IMR-90 (cell line): ENCODE data around the gene DDOST. TPM values are rescaled to one million over a fixed set of nuclear protein-coding genes. Genes with fewer than 3 reads are reported as not detected.

Experiments used
- ATAC-seq: fragments of 200-7000 bp; cut with Tn5 transposase; 2 replicates; pipeline ENCODE4 v1.9.1; 2020; ENCODE audit warnings: low read depth, mild to moderate bottlenecking, moderate library complexity
- BruUV-seq: library from RNA; stranded (reverse); fragments of 400-500 nt; replicated peaks from 2 replicates; lab custom pipeline; 2021; lab: Mats Ljungman, UMichigan
- CTCF ChIA-PET: fragments of 300-600 bp; formaldehyde crosslinking; extraction: SDS; loops from one replicate; lab custom pipeline; 2021; ENCODE audit warnings: antibody characterized with exemption; lab: Yijun Ruan, JAX
- POLR2A ChIA-PET: fragments of 300-600 bp; sonication (Branson Sonifier 250); formaldehyde crosslinking; loops from one replicate; lab custom pipeline; 2022; ENCODE audit warnings: antibody characterized with exemption; ENCODE audit not compliant: unreplicated experiment; lab: Charles Lee
- DNase-seq: peaks from one replicate; pipeline ENCODE4 v3.0.0; 2013
- H2AFZ ChIP-seq: replicated peaks from 2 replicates; pipeline ENCODE3; 2013; ENCODE audit warnings: low read length, mild to moderate bottlenecking; ENCODE audit not compliant: poor library complexity
- H2AK5ac ChIP-seq: 2 replicates; pipeline ENCODE4 v1.6.1; 2013; ENCODE audit warnings: low read depth, low read length, inconsistent platforms
- H2AK9ac ChIP-seq: replicated peaks from 2 replicates; pipeline ENCODE3; 2013; ENCODE audit warnings: mild to moderate bottlenecking, low read depth, low read length, moderate library complexity; ENCODE audit not compliant: poor library complexity
- H2BK120ac ChIP-seq: 2 replicates; pipeline ENCODE4 v1.6.1; 2013; ENCODE audit warnings: low read depth, low read length, inconsistent platforms
- H2BK15ac ChIP-seq: 3 replicates; pipeline ENCODE4 v1.6.1; 2013; ENCODE audit warnings: low read depth, low read length, inconsistent platforms
- H2BK20ac ChIP-seq: 2 replicates; pipeline ENCODE4 v1.6.1; 2013; ENCODE audit warnings: low read depth, mild to moderate bottlenecking, inconsistent platforms, low read length, moderate library complexity
- H2BK5ac ChIP-seq: 2 replicates; pipeline ENCODE4 v1.6.1; 2013; ENCODE audit warnings: mild to moderate bottlenecking, low read depth, low read length, inconsistent platforms; ENCODE audit not compliant: poor library complexity, severe bottlenecking
- H3K14ac ChIP-seq: replicated peaks from 2 replicates; pipeline ENCODE4 v1.6.1; 2013; ENCODE audit warnings: low read depth, low read length, inconsistent platforms
- H3K18ac ChIP-seq: 2 replicates; pipeline ENCODE4 v1.6.1; 2013; ENCODE audit warnings: low read depth, low read length, control low read depth
- H3K23ac ChIP-seq: 2 replicates; pipeline ENCODE4 v1.6.1; 2013; ENCODE audit warnings: low read depth, low read length, inconsistent platforms
- H3K27ac ChIP-seq: 2 replicates; pipeline ENCODE4 v1.5.1; 2013; ENCODE audit warnings: mild to moderate bottlenecking, control low read depth, low read length; ENCODE audit not compliant: insufficient read depth
- H3K27me3 ChIP-seq: 2 replicates; pipeline ENCODE4 v1.6.1; 2013; ENCODE audit warnings: low read length; ENCODE audit not compliant: control insufficient read depth, insufficient read depth
- H3K36me3 ChIP-seq: 2 replicates; pipeline ENCODE4 v1.6.1; 2013; ENCODE audit warnings: low read length, mixed read lengths; ENCODE audit not compliant: control insufficient read depth, insufficient read depth
- H3K4ac ChIP-seq: 2 replicates; pipeline ENCODE4 v1.6.1; 2013; ENCODE audit warnings: low read depth, low read length, inconsistent platforms
- H3K4me1 ChIP-seq: 2 replicates; pipeline ENCODE4 v1.6.1; 2013; ENCODE audit warnings: low read length, mixed read lengths; ENCODE audit not compliant: control insufficient read depth, insufficient read depth
- H3K4me2 ChIP-seq: 2 replicates; pipeline ENCODE4 v1.6.1; 2013; ENCODE audit warnings: low read depth, mild to moderate bottlenecking, control low read depth, low read length, moderate library complexity
- H3K4me3 ChIP-seq: 2 replicates; pipeline ENCODE4 v1.5.1; 2013; ENCODE audit warnings: low read depth, mild to moderate bottlenecking, control low read depth, low read length, moderate library complexity; ENCODE audit not compliant: insufficient read depth
- H3K56ac ChIP-seq: 2 replicates; pipeline ENCODE4 v1.6.1; 2013; ENCODE audit warnings: low read length, inconsistent platforms; ENCODE audit not compliant: insufficient read depth; ENCODE audit errors: extremely low read depth
- H3K79me1 ChIP-seq, 2 experiments: 2 replicates each; pipeline ENCODE4 v1.6.1; 2013; ENCODE audit warnings: low read length in 2 of 2, inconsistent platforms in 1 of 2, low read depth in 1 of 2
- H3K9ac ChIP-seq: 2 replicates; pipeline ENCODE4 v1.6.1; 2013; ENCODE audit warnings: low read depth, low read length, control low read depth
- H3K9me1 ChIP-seq: 2 replicates; pipeline ENCODE4 v1.6.1; 2013; ENCODE audit warnings: low read length, inconsistent platforms; ENCODE audit not compliant: insufficient read depth
- H3K9me3 ChIP-seq: 2 replicates; pipeline ENCODE4 v1.6.1; 2013; ENCODE audit warnings: low read length; ENCODE audit not compliant: control insufficient read depth, insufficient read depth
- H4K20me1 ChIP-seq: 2 replicates; pipeline ENCODE4 v1.6.1; 2013; ENCODE audit warnings: low read length, inconsistent platforms; ENCODE audit not compliant: insufficient read depth
- H4K5ac ChIP-seq: 2 replicates; pipeline ENCODE4 v1.6.1; 2013; ENCODE audit warnings: mild to moderate bottlenecking, low read depth, low read length, control low read depth
- H4K8ac ChIP-seq, 2 experiments: 2 replicates each; pipeline ENCODE4 v1.6.1; 2013; ENCODE audit warnings: low read depth in 2 of 2, low read length in 2 of 2, control low read depth in 1 of 2, inconsistent platforms in 1 of 2
- H4K91ac ChIP-seq: 2 replicates; pipeline ENCODE4 v1.6.1; 2013; ENCODE audit warnings: low read depth, low read length, inconsistent platforms; ENCODE audit not compliant: insufficient read depth
- BHLHE40 ChIP-seq: fragments of 150-350 bp; IDR thresholded peaks from 2 replicates; pipeline ENCODE4 v1.6.1; 2016; ENCODE audit warnings: mild to moderate bottlenecking, low read depth, low read length
- CEBPB ChIP-seq: IDR thresholded peaks from 2 replicates; pipeline ENCODE4 v1.6.1; 2012; ENCODE audit warnings: low read depth, low read length, improper control_type of control experiment
- CHD1 ChIP-seq: IDR thresholded peaks from 2 replicates; pipeline ENCODE4 v1.6.1; 2012; ENCODE audit warnings: low read depth, low read length, improper control_type of control experiment
- FOS ChIP-seq: fragments of 150-350 bp; IDR thresholded peaks from 2 replicates; pipeline ENCODE4 v1.6.1; 2016; ENCODE audit warnings: low read depth, low read length
- MAFK ChIP-seq: IDR thresholded peaks from 2 replicates; pipeline ENCODE4 v1.6.1; 2012; ENCODE audit warnings: low read depth, low read length, improper control_type of control experiment
- MAZ ChIP-seq: IDR thresholded peaks from 2 replicates; pipeline ENCODE4 v1.6.1; 2012; ENCODE audit warnings: low read depth, mild to moderate bottlenecking, low read length, improper control_type of control experiment, moderate library complexity, borderline replicate concordance
- MXI1 ChIP-seq: IDR thresholded peaks from 2 replicates; pipeline ENCODE4 v1.6.1; 2012; ENCODE audit warnings: low read depth, mild to moderate bottlenecking, low read length, moderate library complexity, borderline replicate concordance
- NFE2L2 ChIP-seq: fragments of 150-350 bp; IDR thresholded peaks from 2 replicates; pipeline ENCODE4 v1.6.1; 2016; ENCODE audit warnings: low read depth, mild to moderate bottlenecking, low read length
- POLR2A ChIP-seq: IDR thresholded peaks from 2 replicates; pipeline ENCODE4 v1.6.1; 2012; ENCODE audit warnings: mild to moderate bottlenecking, low read depth, low read length
- RAD21 ChIP-seq: IDR thresholded peaks from 2 replicates; pipeline ENCODE4 v1.6.1; 2012; ENCODE audit warnings: low read length, improper control_type of control experiment
- RCOR1 ChIP-seq: IDR thresholded peaks from 2 replicates; pipeline ENCODE4 v1.6.1; 2012; ENCODE audit warnings: mild to moderate bottlenecking, low read length, improper control_type of control experiment; ENCODE audit not compliant: insufficient replicate concordance
- RFX5 ChIP-seq: IDR thresholded peaks from 2 replicates; pipeline ENCODE4 v1.8.0; 2012; ENCODE audit warnings: low read depth, mild to moderate bottlenecking, low read length, moderate library complexity
- WGBS, 2 experiments: methylation state at CpG; one replicate each; pipeline versions ENCODE4 v1.1.5 to v1.1.7; 2013; ENCODE audit warnings: missing lambda C conversion rate in 2 of 2; ENCODE audit not compliant: insufficient read length in 1 of 2; ENCODE audit errors: extremely low coverage in 2 of 2; 5-methylcytosine and 5-hydroxymethylcytosine counted together
- dilution Hi-C: fragments of 300-500 bp; cut with HindIII; formaldehyde crosslinking; loops from one replicate; pipeline ENCODE4 v1.14.3; 2018; ENCODE audit warnings: low sequenced_read_pairs; ENCODE audit not compliant: unreplicated experiment
- in situ Hi-C: fragments of 300-500 bp; cut with MboI; formaldehyde crosslinking; loops from 3 replicates; pipeline ENCODE4 v1.14.3; 2019; ENCODE audit warnings: low sequenced_read_pairs, inconsistent platforms, mixed read lengths
- intact Hi-C: fragments of 100-400 bp; cut with micrococcal nuclease; formaldehyde crosslinking; loops from 2 replicates; pipeline ENCODE4 v1.10.0; 2022
- polyA plus RNA-seq, 3 experiments: library from polyadenylated mRNA; depleted of rRNA; stranded (reverse); fragments of >200 nt; gene quantifications; 2 replicates each; pipeline ENCODE4 v1.2.3, GENCODE V29; 2012; ENCODE audit warnings: low replicate concordance in 1 of 3
- total RNA-seq: library from RNA; depleted of rRNA; stranded (reverse); fragments of >200 nt; gene quantifications from 2 replicates; pipeline ENCODE4 v1.2.3, GENCODE V29; 2012
- TF ChIP-seq, protein P1 (sequence below): fragments of 150-350 bp; IDR thresholded peaks from 2 replicates; pipeline ENCODE4 v1.6.1; 2017; ENCODE audit warnings: mild to moderate bottlenecking, antibody characterized with exemption, low read length, low read depth
- TF ChIP-seq, protein P2 (sequence below): fragments of 150-350 bp; IDR thresholded peaks from 2 replicates; pipeline ENCODE4 v1.6.1; 2016; ENCODE audit warnings: low read depth, mild to moderate bottlenecking, low read length, moderate library complexity, borderline replicate concordance
- TF ChIP-seq, protein P3 (sequence below): conservative IDR thresholded peaks from 2 replicates; pipeline ENCODE4 v1.5.1; 2012; ENCODE audit warnings: mild to moderate bottlenecking, low read depth, low read length, improper control_type of control experiment

The DDOST gene
- total and polyA plus RNA-seq, 2 of the 4 experiments (the other 2 are of a cell fraction) = 179 to 477 TPM

DNA sequence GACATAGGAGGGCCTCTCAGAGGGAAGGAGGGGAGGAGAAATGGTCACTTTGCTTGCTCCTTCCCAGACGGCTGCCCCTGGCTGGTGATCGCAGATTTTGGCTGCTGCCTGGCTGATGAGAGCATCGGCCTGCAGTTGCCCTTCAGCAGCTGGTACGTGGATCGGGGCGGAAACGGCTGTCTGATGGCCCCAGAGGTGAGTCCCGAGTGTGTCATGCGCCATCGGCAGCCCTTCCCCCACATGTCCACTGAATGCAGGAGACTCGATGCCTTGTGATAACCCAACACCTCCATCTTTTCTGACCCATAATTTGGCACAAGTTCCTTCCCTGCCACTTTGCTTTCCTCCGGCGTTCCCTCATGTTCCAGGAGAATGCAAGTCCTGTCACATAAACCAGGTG lies 12.7 kb downstream of the DDOST start:
- dilution Hi-C loops (no loop called here), in situ Hi-C loops (loop anchor here (25.0 kb wide), 1 partner anchor 436 kb away; no protein-coding TSS in a partner anchor), intact Hi-C loops (no loop called here)
- Histone ChIP-seq H4K5ac (no peak overlapping the region), H2BK20ac (no peak overlapping the region), H3K23ac (no peak overlapping the region), H3K9me3 (no peaks in the 10 kb centered on the region), H3K4me3 (no peak overlapping the region), H3K4ac (no peak overlapping the region), H3K36me3 (peaks cover 61% of the 10 kb centered on the region), H3K56ac (no peak overlapping the region), H3K27me3 (no peaks in the 10 kb centered on the region), H3K4me1 (no peaks in the 10 kb centered on the region), H3K14ac (no peak overlapping the region), H3K27ac (no peak overlapping the region), H2BK120ac (no peak overlapping the region), H3K9ac (no peak overlapping the region), H2BK5ac (no peak overlapping the region), H2AFZ (no peak overlapping the region), H3K4me2 (no peak overlapping the region), H2AK5ac (no peak overlapping the region), H4K20me1 (no peaks in the 10 kb centered on the region), H3K18ac (no peak overlapping the region), H2AK9ac (no peak overlapping the region), H4K8ac (no peak overlapping the region), H2BK15ac (no peak overlapping the region), H3K9me1 (no peaks in the 10 kb centered on the region), H4K91ac (no peak overlapping the region), H3K79me1 (peaks cover 0 to 5% of the 10 kb centered on the region in 2 experiments; a peak in 1 of 4 replicates)
- DNase-seq (no peak), ATAC-seq (no peak)
- no TSS peak for BruUV-seq
- 95% methylated on average over 5 of the region's 13 CpGs; no CpG with 5 or more reads in 1 of the 2 experiments for WGBS, 2 experiments
- ChIA-PET CTCF (no interaction called here), POLR2A (no interaction called here)
- TF ChIP-seq FOS (no peak), BHLHE40 (no peak), NFE2L2 (no peak), CEBPB (no peak), RCOR1 (no peak), MXI1 (no peak), RFX5 (no peak), RAD21 (no peak), POLR2A (no peak), MAZ (no peak), CHD1 (no peak), MAFK (no peak)
- TF ChIP-seq, protein P1, sequence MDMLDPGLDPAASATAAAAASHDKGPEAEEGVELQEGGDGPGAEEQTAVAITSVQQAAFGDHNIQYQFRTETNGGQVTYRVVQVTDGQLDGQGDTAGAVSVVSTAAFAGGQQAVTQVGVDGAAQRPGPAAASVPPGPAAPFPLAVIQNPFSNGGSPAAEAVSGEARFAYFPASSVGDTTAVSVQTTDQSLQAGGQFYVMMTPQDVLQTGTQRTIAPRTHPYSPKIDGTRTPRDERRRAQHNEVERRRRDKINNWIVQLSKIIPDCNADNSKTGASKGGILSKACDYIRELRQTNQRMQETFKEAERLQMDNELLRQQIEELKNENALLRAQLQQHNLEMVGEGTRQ = no peak
- TF ChIP-seq, protein P2, sequence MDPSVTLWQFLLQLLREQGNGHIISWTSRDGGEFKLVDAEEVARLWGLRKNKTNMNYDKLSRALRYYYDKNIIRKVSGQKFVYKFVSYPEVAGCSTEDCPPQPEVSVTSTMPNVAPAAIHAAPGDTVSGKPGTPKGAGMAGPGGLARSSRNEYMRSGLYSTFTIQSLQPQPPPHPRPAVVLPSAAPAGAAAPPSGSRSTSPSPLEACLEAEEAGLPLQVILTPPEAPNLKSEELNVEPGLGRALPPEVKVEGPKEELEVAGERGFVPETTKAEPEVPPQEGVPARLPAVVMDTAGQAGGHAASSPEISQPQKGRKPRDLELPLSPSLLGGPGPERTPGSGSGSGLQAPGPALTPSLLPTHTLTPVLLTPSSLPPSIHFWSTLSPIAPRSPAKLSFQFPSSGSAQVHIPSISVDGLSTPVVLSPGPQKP = no peak
- TF ChIP-seq, protein P3, sequence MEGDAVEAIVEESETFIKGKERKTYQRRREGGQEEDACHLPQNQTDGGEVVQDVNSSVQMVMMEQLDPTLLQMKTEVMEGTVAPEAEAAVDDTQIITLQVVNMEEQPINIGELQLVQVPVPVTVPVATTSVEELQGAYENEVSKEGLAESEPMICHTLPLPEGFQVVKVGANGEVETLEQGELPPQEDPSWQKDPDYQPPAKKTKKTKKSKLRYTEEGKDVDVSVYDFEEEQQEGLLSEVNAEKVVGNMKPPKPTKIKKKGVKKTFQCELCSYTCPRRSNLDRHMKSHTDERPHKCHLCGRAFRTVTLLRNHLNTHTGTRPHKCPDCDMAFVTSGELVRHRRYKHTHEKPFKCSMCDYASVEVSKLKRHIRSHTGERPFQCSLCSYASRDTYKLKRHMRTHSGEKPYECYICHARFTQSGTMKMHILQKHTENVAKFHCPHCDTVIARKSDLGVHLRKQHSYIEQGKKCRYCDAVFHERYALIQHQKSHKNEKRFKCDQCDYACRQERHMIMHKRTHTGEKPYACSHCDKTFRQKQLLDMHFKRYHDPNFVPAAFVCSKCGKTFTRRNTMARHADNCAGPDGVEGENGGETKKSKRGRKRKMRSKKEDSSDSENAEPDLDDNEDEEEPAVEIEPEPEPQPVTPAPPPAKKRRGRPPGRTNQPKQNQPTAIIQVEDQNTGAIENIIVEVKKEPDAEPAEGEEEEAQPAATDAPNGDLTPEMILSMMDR = no peak
